ENCODE measurements around the gene NPDC1. TPM values are rescaled to one million over a fixed set of nuclear protein-coding genes. Genes with fewer than 3 reads are reported as not detected.
A peak's percentile ranks its signal among the peaks of the same experiment; 100 is the strongest.

Gene NPDC1
- total and polyA plus RNA-seq, 12 donors: 5.1 to 311 (median 43.3) TPM

- peak; percentile 62 to 92 (median 90) for DNase-seq
- H3K9me3 ChIP-seq (replicated peaks in 1 of 3): no peaks in the 10 kb centered on the region
- peak overlapping the region in 1 of 5 donors; percentile 22 for H3K27ac ChIP-seq
- intact Hi-C loops (cut with DNase I): loop anchor here in 1 of 2 donors (5.0 kb wide), 1 partner anchor 65 kb away; no protein-coding TSS in a partner anchor
- peaks cover 0 to 9% of the 10 kb centered on the region in 2 donors for H3K36me3 ChIP-seq (replicated peaks in 1 of 2)
- no peak for TF ChIP-seq POLR2A (IDR thresholded peaks at IDR 0.05)
- TF ChIP-seq, protein P1, sequence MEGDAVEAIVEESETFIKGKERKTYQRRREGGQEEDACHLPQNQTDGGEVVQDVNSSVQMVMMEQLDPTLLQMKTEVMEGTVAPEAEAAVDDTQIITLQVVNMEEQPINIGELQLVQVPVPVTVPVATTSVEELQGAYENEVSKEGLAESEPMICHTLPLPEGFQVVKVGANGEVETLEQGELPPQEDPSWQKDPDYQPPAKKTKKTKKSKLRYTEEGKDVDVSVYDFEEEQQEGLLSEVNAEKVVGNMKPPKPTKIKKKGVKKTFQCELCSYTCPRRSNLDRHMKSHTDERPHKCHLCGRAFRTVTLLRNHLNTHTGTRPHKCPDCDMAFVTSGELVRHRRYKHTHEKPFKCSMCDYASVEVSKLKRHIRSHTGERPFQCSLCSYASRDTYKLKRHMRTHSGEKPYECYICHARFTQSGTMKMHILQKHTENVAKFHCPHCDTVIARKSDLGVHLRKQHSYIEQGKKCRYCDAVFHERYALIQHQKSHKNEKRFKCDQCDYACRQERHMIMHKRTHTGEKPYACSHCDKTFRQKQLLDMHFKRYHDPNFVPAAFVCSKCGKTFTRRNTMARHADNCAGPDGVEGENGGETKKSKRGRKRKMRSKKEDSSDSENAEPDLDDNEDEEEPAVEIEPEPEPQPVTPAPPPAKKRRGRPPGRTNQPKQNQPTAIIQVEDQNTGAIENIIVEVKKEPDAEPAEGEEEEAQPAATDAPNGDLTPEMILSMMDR (IDR thresholded peaks at IDR 0.05): no peak
- no peak overlapping the region for H3K4me3 ChIP-seq
- H3K27me3 ChIP-seq: no peaks in the 10 kb centered on the region
- H3K4me1 ChIP-seq (replicated peaks in 1 of 2): peaks cover 0 to 5% of the 10 kb centered on the region in 2 donors
- WGBS, 4 donors: 45 to 53% (median 51%) methylated on average over 20 to 30 of the region's 30 CpGs
Measured at GRCh38 chr9:137021979-137022661, 23.9 kb downstream of the NPDC1 start.

DNA sequence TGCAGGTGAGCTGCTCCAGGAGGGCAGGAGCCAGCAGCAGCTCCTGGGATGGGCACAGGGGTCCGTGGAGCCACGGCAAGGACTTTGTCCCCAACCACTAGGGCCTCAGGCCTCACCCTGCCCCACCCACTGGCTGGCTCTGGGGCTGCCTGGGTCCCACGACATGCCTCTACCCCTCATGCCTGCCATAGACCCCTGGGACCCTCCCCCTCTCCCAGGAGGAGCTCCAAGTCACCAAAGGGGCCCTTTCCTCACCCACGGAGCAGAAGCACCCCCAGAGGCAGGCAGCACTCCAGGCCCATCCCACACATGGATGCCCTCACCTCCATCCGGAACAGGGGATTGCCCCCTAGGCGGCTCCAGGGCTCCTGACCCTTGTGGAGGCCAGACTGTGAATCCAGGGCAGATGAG lies 24.4 kb downstream of the NPDC1 start:
- no peak overlapping the region for H3K4me3 ChIP-seq
- H3K9me3 ChIP-seq (replicated peaks in 1 of 3): no peaks in the 10 kb centered on the region
- H3K36me3 ChIP-seq (replicated peaks in 1 of 2): peaks cover 0 to 14% of the 10 kb centered on the region in 2 donors
- no peak for DNase-seq
- no peaks in the 10 kb centered on the region for H3K27me3 ChIP-seq
- intact Hi-C loops (cut with DNase I): loop anchor here in 1 of 2 donors (5.0 kb wide), 1 partner anchor 64 kb away; no protein-coding TSS in a partner anchor
- no peak overlapping the region for H3K27ac ChIP-seq
- 86 to 89% (median 88%) methylated on average over 2 to 6 of the region's 6 CpGs; no CpG with 5 or more reads in 1 of the 4 donors for WGBS, 4 donors
- TF ChIP-seq POLR2A (IDR thresholded peaks at IDR 0.05): no peak
- TF ChIP-seq, protein P1 (IDR thresholded peaks at IDR 0.05): no peak
- H3K4me1 ChIP-seq (replicated peaks in 1 of 2): no peaks in the 10 kb centered on the region

- peaks cover 0 to 20% of the 10 kb centered on the region in 2 donors for H3K36me3 ChIP-seq (replicated peaks in 1 of 2)
- intact Hi-C loops (cut with DNase I): loop anchor here in 1 of 2 donors (5.0 kb wide), 1 partner anchor 64 kb away; no protein-coding TSS in a partner anchor
- no peak for DNase-seq
- WGBS, 4 donors: 89 to 96% (median 95%) methylated on average over 14 to 32 of the region's 32 CpGs
- H3K27me3 ChIP-seq: no peaks in the 10 kb centered on the region
- no peak overlapping the region for H3K27ac ChIP-seq
- no peaks in the 10 kb centered on the region for H3K9me3 ChIP-seq (replicated peaks in 1 of 3)
- H3K4me1 ChIP-seq (replicated peaks in 1 of 2): no peaks in the 10 kb centered on the region
- H3K4me3 ChIP-seq: no peak overlapping the region
- TF ChIP-seq, protein P1 (IDR thresholded peaks at IDR 0.05): no peak
- TF ChIP-seq POLR2A (IDR thresholded peaks at IDR 0.05): no peak
Measured at GRCh38 chr9:137020771-137021567, 25.0 kb downstream of the NPDC1 start.
